Measurements from ENCODE around the gene ARHGAP29. TPM values are rescaled to one million over a fixed set of nuclear protein-coding genes. Genes with fewer than 3 reads are reported as not detected.

The ARHGAP29 gene
- total and polyA plus RNA-seq, 2 experiments from 2014 or later = 114 to 152 TPM

- no peak for TF ChIP-seq EZH2 (IDR thresholded peaks at IDR 0.05; ENCODE audit: insufficient read depth, poor library complexity, severe bottlenecking)
- DNase-seq = no peak
- H3K4me1 ChIP-seq (ENCODE audit: insufficient read depth) = peaks cover 22% of the 10 kb centered on the region
- no peak overlapping the region for H3K9ac ChIP-seq
- H2AFZ ChIP-seq = no peak overlapping the region
- no peaks in the 10 kb centered on the region for H4K20me1 ChIP-seq (ENCODE audit: insufficient read depth)
- no peak overlapping the region for H3K4me2 ChIP-seq (ENCODE audit: unreplicated experiment)
- no peaks in the 10 kb centered on the region for H3K27me3 ChIP-seq (replicated peaks; ENCODE audit: insufficient read depth)
- in situ Hi-C loops (cut with MboI) = no loop called here
- no peaks in the 10 kb centered on the region for H3K36me3 ChIP-seq (ENCODE audit: low read depth)
- no peaks in the 10 kb centered on the region for H3K79me2 ChIP-seq (ENCODE audit: insufficient read depth)
- H3K4me3 ChIP-seq = no peak overlapping the region
- H3K9me3 ChIP-seq (ENCODE audit: low read depth) = no peaks in the 10 kb centered on the region
- H3F3A ChIP-seq (ENCODE audit: insufficient read depth) = peaks cover 14% of the 10 kb centered on the region
- no peaks in the 10 kb centered on the region for H3K9me2 ChIP-seq (ENCODE audit: insufficient read depth)
- H3K27ac ChIP-seq = no peak overlapping the region
- 52 to 57% methylated on average over 1 of the region's 1 CpG for WGBS, 2 experiments (ENCODE audit: low coverage in 1 of 2, low lambda C conversion rate in 2 of 2, missing lambda C conversion rate in 2 of 2)
Measured at GRCh38 chr1:94280541-94280940, 43.2 kb upstream of the ARHGAP29 start.

DNA sequence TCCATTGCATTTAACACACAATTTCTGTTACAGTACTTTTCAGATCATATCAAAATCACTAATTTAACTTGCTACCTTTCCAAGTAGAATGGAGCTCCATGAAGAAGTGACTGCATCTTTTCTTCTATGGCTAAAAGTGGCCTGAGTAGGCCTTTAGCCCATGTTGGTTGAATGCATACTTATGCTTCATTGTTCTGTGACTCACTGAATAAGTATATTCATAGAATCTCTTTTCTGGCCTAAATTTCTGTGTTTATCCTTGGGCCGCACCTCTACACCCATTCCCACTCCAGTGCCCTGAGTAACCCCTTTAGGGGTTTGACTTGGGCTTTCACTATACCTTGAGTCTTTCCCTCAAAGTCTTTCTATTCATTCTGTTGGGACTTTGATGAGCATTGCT is 42.1 kb upstream of the ARHGAP29 start:
- TF ChIP-seq EZH2phosphoT487 (IDR thresholded peaks at IDR 0.05; ENCODE audit: insufficient read depth, low read depth) (no peak), EZH2 (IDR thresholded peaks at IDR 0.05; ENCODE audit: insufficient read depth, poor library complexity, severe bottlenecking) (no peak)
- H3K4me2 ChIP-seq (ENCODE audit: unreplicated experiment) = no peak overlapping the region
- no peaks in the 10 kb centered on the region for H3K79me2 ChIP-seq (ENCODE audit: insufficient read depth)
- no peaks in the 10 kb centered on the region for H3K36me3 ChIP-seq (ENCODE audit: low read depth)
- peak; percentile 46 for DNase-seq
- no peaks in the 10 kb centered on the region for H3K9me3 ChIP-seq (ENCODE audit: low read depth)
- H2AFZ ChIP-seq = no peak overlapping the region
- peaks cover 5% of the 10 kb centered on the region; the same call in 1 of the 2 replicates for H3F3A ChIP-seq (ENCODE audit: insufficient read depth)
- H3K27ac ChIP-seq = no peak overlapping the region
- peaks cover 12% of the 10 kb centered on the region for H3K4me1 ChIP-seq (ENCODE audit: insufficient read depth)
- H4K20me1 ChIP-seq (ENCODE audit: insufficient read depth) = no peaks in the 10 kb centered on the region
- no peak overlapping the region for H3K4me3 ChIP-seq
- H3K9ac ChIP-seq = no peak overlapping the region
- in situ Hi-C loops (cut with MboI) = no loop called here
- no peaks in the 10 kb centered on the region for H3K27me3 ChIP-seq (replicated peaks; ENCODE audit: insufficient read depth)
- H3K9me2 ChIP-seq (ENCODE audit: insufficient read depth) = no peaks in the 10 kb centered on the region
- 89 to 94% methylated on average over 1 of the region's 1 CpG for WGBS, 2 experiments (ENCODE audit: low coverage in 1 of 2, low lambda C conversion rate in 2 of 2, missing lambda C conversion rate in 2 of 2)

- DNase-seq = no peak
- no peaks in the 10 kb centered on the region for H3K9me3 ChIP-seq (ENCODE audit: low read depth)
- H2AFZ ChIP-seq = no peak overlapping the region
- 56 to 68% methylated on average over 1 of the region's 1 CpG for WGBS, 2 experiments (ENCODE audit: low coverage in 1 of 2, low lambda C conversion rate in 2 of 2, missing lambda C conversion rate in 2 of 2)
- H3K36me3 ChIP-seq (ENCODE audit: low read depth) = no peaks in the 10 kb centered on the region
- H3K4me3 ChIP-seq = no peak overlapping the region
- H3F3A ChIP-seq (ENCODE audit: insufficient read depth) = peaks cover 5% of the 10 kb centered on the region; the same call in 1 of the 2 replicates
- H3K4me2 ChIP-seq (ENCODE audit: unreplicated experiment) = no peak overlapping the region
- TF ChIP-seq EZH2phosphoT487 (IDR thresholded peaks at IDR 0.05; ENCODE audit: insufficient read depth, low read depth) (no peak), EZH2 (IDR thresholded peaks at IDR 0.05; ENCODE audit: insufficient read depth, poor library complexity, severe bottlenecking) (no peak)
- in situ Hi-C loops (cut with MboI) = no loop called here
- no peaks in the 10 kb centered on the region for H4K20me1 ChIP-seq (ENCODE audit: insufficient read depth)
- H3K79me2 ChIP-seq (ENCODE audit: insufficient read depth) = no peaks in the 10 kb centered on the region
- H3K27me3 ChIP-seq (replicated peaks; ENCODE audit: insufficient read depth) = no peaks in the 10 kb centered on the region
- peaks cover 12% of the 10 kb centered on the region for H3K4me1 ChIP-seq (ENCODE audit: insufficient read depth)
- H3K9ac ChIP-seq = no peak overlapping the region
- no peaks in the 10 kb centered on the region for H3K9me2 ChIP-seq (ENCODE audit: insufficient read depth)
- H3K27ac ChIP-seq = no peak overlapping the region
Measured at GRCh38 chr1:94279038-94279437, 41.7 kb upstream of the ARHGAP29 start.

GRCh38 chr1:94276988-94277434 is 39.6 kb upstream of the ARHGAP29 start:
- Histone ChIP-seq H3K27ac (peak overlapping the region; percentile 48), H2AFZ (peak overlapping the region; percentile 73), H3K4me3 (peak overlapping the region; percentile 43), H3K9ac (peak overlapping the region; percentile 21), H3K36me3 (ENCODE audit: low read depth) (no peaks in the 10 kb centered on the region), H3K9me3 (ENCODE audit: low read depth) (no peaks in the 10 kb centered on the region), H3K4me1 (ENCODE audit: insufficient read depth) (peaks cover 24% of the 10 kb centered on the region), H3K4me2 (ENCODE audit: unreplicated experiment) (peak overlapping the region; percentile 39), H3K79me2 (ENCODE audit: insufficient read depth) (no peaks in the 10 kb centered on the region), H3K27me3 (replicated peaks; ENCODE audit: insufficient read depth) (no peaks in the 10 kb centered on the region), H4K20me1 (ENCODE audit: insufficient read depth) (no peaks in the 10 kb centered on the region), H3K9me2 (ENCODE audit: insufficient read depth) (no peaks in the 10 kb centered on the region), H3F3A (ENCODE audit: insufficient read depth) (peaks cover 15% of the 10 kb centered on the region; the same call in 1 of the 2 replicates)
- no peak for TF ChIP-seq EZH2phosphoT487 (IDR thresholded peaks at IDR 0.05; ENCODE audit: insufficient read depth, low read depth)
- TF ChIP-seq EZH2 (IDR thresholded peaks at IDR 0.05; ENCODE audit: insufficient read depth, poor library complexity, severe bottlenecking) = no peak
- in situ Hi-C loops (cut with MboI) = no loop called here
- peak; percentile 55 for DNase-seq
- 6 to 10% methylated on average over 4 of the region's 4 CpGs for WGBS, 2 experiments (ENCODE audit: low coverage in 1 of 2, low lambda C conversion rate in 2 of 2, missing lambda C conversion rate in 2 of 2)

- no peak overlapping the region for H2AFZ ChIP-seq
- peak; percentile 35 for DNase-seq
- no peak overlapping the region for H3K9ac ChIP-seq
- no peaks in the 10 kb centered on the region for H3K36me3 ChIP-seq (ENCODE audit: low read depth)
- in situ Hi-C loops (cut with MboI) = no loop called here
- no peaks in the 10 kb centered on the region for H4K20me1 ChIP-seq (ENCODE audit: insufficient read depth)
- TF ChIP-seq EZH2phosphoT487 (IDR thresholded peaks at IDR 0.05; ENCODE audit: insufficient read depth, low read depth) (no peak), EZH2 (IDR thresholded peaks at IDR 0.05; ENCODE audit: insufficient read depth, poor library complexity, severe bottlenecking) (no peak)
- H3K27me3 ChIP-seq (replicated peaks; ENCODE audit: insufficient read depth) = no peaks in the 10 kb centered on the region
- no peak overlapping the region for H3K27ac ChIP-seq
- H3F3A ChIP-seq (ENCODE audit: insufficient read depth) = peaks cover 33% of the 10 kb centered on the region; the same call in 1 of the 2 replicates
- H3K9me3 ChIP-seq (ENCODE audit: low read depth) = no peaks in the 10 kb centered on the region
- 43 to 63% methylated on average over 2 of the region's 2 CpGs for WGBS, 2 experiments (ENCODE audit: low coverage in 1 of 2, low lambda C conversion rate in 2 of 2, missing lambda C conversion rate in 2 of 2)
- no peaks in the 10 kb centered on the region for H3K79me2 ChIP-seq (ENCODE audit: insufficient read depth)
- H3K4me1 ChIP-seq (ENCODE audit: insufficient read depth) = peaks cover 42% of the 10 kb centered on the region
- no peak overlapping the region for H3K4me2 ChIP-seq (ENCODE audit: unreplicated experiment)
- H3K4me3 ChIP-seq = no peak overlapping the region
- no peaks in the 10 kb centered on the region for H3K9me2 ChIP-seq (ENCODE audit: insufficient read depth)
Measured at GRCh38 chr1:94275083-94275482, 37.7 kb upstream of the ARHGAP29 start.
